ENCODE measurements around the gene AR.
"Not testable (repeated sequence)": the region's sequence is repeated elsewhere in the genome, so short reads cannot be mapped to it uniquely, and the experiment has no call there.

The AR gene

GRCh38 chrX:67570839-67571238 lies 27.0 kb downstream of the AR start:
- DNase-seq: no peak

GRCh38 chrX:67574696-67575095 lies 30.9 kb downstream of the AR start:
- no peak for DNase-seq

- no peak for DNase-seq
Measured at GRCh38 chrX:67582436-67582835, 38.6 kb downstream of the AR start.

- no peak for DNase-seq
Measured at GRCh38 chrX:67583171-67583570, 39.4 kb downstream of the AR start.

GRCh38 chrX:67585401-67585800 lies 41.6 kb downstream of the AR start:
- no peak for DNase-seq

GRCh38 chrX:67587946-67588624 lies 44.3 kb downstream of the AR start:
- no peak for DNase-seq

GRCh38 chrX:67596839-67597790 lies 53.3 kb downstream of the AR start:
- no peak for DNase-seq

- DNase-seq: no peak
Measured at GRCh38 chrX:67599532-67599931, 55.7 kb downstream of the AR start.

- DNase-seq: no peak
Measured at GRCh38 chrX:67601771-67602170, 58.0 kb downstream of the AR start.

- peak; percentile 22 to 73 for DNase-seq
Measured at GRCh38 chrX:67604979-67605703, 61.3 kb downstream of the AR start.

- DNase-seq: no peak
Measured at GRCh38 chrX:67607466-67607865, 63.6 kb downstream of the AR start.

- DNase-seq: no peak
Measured at GRCh38 chrX:67610282-67610681, 66.5 kb downstream of the AR start.

GRCh38 chrX:67612231-67612630 lies 68.4 kb downstream of the AR start:
- DNase-seq: no peak

- DNase-seq: no peak
Measured at GRCh38 chrX:67613366-67613765, 69.5 kb downstream of the AR start.

GRCh38 chrX:67613996-67614395 lies 70.2 kb downstream of the AR start:
- no peak for DNase-seq

GRCh38 chrX:67614423-67614822 lies 70.6 kb downstream of the AR start:
- no peak for DNase-seq

- DNase-seq: peak in 1 of 2 experiments; percentile 0
Measured at GRCh38 chrX:67619253-67619652, 75.4 kb downstream of the AR start.

- no peak for DNase-seq
Measured at GRCh38 chrX:67622053-67622585, 78.3 kb downstream of the AR start.

- DNase-seq: no peak
Measured at GRCh38 chrX:67624325-67624724, 80.5 kb downstream of the AR start.

- DNase-seq: no peak
Measured at GRCh38 chrX:67635424-67635823, 91.6 kb downstream of the AR start.

- no peak for DNase-seq
Measured at GRCh38 chrX:67636532-67636931, 92.7 kb downstream of the AR start.

- not testable (repeated sequence) for DNase-seq
Measured at GRCh38 chrX:67637293-67637692, 93.5 kb downstream of the AR start.

GRCh38 chrX:67648361-67648760 lies 104.5 kb downstream of the AR start:
- no peak for DNase-seq
